ENCODE results near the gene HACD3.

GRCh38 chr15:65569728-65570127, 39.5 kb downstream of the HACD3 start:
- TF ChIP-seq, protein P1, sequence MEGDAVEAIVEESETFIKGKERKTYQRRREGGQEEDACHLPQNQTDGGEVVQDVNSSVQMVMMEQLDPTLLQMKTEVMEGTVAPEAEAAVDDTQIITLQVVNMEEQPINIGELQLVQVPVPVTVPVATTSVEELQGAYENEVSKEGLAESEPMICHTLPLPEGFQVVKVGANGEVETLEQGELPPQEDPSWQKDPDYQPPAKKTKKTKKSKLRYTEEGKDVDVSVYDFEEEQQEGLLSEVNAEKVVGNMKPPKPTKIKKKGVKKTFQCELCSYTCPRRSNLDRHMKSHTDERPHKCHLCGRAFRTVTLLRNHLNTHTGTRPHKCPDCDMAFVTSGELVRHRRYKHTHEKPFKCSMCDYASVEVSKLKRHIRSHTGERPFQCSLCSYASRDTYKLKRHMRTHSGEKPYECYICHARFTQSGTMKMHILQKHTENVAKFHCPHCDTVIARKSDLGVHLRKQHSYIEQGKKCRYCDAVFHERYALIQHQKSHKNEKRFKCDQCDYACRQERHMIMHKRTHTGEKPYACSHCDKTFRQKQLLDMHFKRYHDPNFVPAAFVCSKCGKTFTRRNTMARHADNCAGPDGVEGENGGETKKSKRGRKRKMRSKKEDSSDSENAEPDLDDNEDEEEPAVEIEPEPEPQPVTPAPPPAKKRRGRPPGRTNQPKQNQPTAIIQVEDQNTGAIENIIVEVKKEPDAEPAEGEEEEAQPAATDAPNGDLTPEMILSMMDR (IDR thresholded peaks at IDR 0.05) = no peak
- TF ChIP-seq EZH2 (IDR thresholded peaks at IDR 0.05; ENCODE audit: borderline replicate concordance, insufficient read depth, low read depth, low read length, poor library complexity, severe bottlenecking) = no peak

All from B cell (primary cell).